Middle frontal gyrus (tissue), 1 donor: ENCODE measurements around the gene SLC24A1.
"Not testable (repeated sequence)": the region's sequence is repeated elsewhere in the genome, so short reads cannot be mapped to it uniquely, and the experiment has no call there.

Experiments
- DNase-seq: peaks from one replicate; pipeline ENCODE4 v3.0.0-alpha.2; 2015; ENCODE audit warnings: low spot score; ENCODE audit errors: extremely low spot score

Gene SLC24A1

DNA sequence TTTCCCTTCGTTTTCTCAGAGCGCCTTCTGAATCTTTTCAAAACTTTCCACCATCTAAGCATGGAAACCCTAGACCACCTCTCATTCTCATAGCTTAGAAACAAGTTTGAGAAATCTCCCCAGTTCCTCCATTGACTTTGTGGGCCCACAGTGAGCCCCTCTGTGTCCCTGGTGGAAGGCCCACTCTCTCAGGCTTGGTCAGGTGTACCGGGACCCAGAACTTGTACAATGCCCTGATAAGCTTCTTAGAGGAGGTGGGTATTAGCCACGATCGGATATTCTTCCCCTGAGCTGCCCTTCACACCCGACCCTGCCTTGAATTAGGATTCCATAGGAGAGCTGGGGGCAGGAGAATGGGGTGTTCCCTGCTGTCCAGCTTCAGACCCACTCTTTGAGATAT, at the start of gene SLC24A1:
TSS of gene SLC24A1 (plus strand) at position 301 of the 400 bp plus-strand sequence. CDS start 2,143 bp downstream, outside the sequence.
- no peak for DNase-seq

DNA sequence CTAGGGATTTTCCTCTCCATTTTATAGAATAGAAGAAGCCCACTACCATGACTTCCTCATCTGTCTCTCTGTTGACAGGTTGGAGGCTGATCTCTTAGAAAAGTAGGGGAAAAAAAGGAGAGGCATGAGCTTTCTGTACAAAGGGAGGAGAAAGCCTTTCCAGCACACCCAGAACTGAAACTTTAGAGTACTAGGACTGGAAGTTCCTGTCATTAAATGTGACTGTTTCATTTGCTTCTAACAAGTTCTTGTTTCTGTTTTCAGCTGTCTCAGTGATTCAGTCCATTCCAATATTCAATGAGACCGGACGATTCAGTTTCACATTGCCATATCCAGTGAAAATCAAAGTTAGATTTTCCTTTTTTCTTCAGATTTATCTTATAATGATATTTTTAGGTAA, 49.8 kb upstream of the SLC24A1 start:
- DNase-seq = no peak

DNA sequence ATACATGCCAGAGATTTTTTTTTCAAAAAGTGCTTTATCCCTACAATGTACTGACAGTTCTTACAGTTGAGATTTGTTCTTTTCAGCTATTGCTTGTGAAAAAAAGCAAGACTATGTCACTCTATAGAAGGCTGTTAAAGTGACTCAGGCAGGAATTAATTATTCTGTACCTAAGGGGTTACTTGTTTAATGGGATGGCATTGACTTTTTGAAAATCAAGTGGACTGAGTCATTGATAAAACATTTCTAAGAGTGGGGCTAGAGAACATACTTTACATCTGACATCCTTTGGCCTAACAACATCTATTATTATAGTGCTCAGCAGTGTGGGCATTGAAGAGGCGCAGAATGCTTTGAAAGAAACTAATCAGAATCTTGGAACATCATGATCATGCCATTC, 45.1 kb upstream of the SLC24A1 start:
- no peak for DNase-seq

DNA sequence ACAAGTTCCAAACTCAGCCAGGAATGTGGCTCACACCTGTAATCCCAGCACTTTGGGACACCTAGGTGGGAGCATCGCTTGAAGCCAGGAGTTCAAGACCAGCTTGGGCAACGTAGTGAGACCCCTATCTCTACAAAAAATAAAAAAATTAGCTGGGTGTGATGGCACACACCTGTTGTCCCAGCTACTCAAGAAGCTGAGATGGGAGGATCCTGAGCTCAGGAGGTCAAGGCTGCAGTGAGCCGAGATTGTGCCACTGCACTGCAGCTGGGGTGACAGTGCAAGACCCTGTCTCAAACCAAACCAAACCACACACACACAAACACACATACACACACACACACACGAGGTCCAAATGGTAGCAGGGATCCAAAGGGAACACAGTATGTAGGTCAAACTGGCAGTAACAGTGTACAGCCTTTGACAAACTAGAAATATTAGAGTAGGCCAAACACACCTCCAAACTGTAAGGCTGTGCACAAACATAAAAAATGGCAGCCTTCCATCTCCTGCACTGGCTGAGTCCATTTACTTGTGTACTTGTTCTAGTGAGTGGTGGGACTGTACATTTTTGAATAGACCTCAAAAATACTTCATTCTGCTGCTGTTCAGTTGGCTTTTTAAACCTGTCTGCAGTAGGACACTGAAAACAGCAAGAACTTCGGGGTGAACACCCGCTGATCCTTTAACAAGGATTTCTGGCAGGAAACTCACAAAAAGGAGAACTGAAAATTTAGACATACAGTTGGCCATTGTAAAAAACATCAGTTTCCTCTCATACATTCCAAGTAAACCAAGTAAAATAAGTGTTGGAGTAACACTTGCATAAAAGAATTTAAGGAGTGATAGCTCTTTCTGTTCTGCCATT, 44.4 kb upstream of the SLC24A1 start:
- no peak for DNase-seq

DNA sequence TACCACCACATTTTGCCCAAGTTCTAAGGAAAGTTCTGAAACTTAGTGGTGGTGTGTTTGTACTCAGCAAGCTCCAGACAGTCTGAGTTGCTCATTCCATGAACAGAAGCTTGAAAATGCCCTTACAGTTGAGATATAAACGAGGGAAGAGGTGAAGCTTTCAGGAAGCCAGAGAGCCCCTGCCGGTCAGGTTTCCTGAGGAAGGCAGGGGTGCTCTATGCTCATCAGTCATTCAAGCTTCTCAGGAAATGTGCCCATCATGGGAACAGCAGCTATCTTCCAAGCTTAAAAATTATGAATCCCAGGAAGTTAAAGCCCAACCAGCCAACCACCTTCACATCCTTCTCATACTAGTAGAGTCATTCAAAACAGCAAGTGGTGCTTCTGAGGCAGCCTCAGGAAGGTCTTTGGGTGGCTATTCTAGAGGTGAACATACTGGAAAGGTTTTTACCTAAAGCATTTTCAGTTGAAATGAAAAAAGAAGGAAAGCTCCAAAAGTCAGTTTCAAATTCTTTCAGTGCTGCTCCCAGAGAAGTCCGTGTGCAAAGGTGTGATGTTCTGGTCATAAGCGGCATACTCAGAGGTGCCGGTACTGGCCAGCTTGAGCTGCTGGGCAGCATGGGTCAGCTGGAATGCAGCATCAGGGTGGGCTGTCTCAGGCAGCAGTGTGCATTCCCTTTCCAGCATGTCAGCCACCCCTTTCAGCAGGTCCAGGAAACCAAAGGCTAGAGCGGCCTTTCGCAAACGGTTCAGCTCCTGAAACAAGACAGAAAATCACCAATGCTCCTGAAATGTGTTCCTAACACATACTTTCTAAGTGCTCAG, 42.6 kb upstream of the SLC24A1 start:
- DNase-seq = no peak

DNA sequence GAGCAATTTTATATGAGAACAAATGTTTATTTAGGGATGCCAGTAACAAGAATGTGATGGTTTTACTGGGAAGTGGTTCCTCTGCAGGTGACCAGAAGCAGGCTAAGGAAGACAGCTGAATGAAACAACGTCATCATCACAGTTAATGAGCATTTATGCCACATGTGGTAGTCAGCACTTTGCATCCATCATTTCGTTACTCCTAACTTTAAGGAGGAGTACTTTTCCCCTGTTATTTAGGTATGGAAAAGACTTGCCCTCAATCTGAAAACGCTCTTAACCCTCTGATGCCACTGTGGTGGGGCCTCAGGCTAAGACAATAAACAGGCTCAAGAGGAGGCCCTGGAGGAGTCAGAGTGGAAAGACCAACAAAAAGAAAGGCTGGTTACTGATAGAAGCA, 42.0 kb upstream of the SLC24A1 start:
- no peak for DNase-seq

DNA sequence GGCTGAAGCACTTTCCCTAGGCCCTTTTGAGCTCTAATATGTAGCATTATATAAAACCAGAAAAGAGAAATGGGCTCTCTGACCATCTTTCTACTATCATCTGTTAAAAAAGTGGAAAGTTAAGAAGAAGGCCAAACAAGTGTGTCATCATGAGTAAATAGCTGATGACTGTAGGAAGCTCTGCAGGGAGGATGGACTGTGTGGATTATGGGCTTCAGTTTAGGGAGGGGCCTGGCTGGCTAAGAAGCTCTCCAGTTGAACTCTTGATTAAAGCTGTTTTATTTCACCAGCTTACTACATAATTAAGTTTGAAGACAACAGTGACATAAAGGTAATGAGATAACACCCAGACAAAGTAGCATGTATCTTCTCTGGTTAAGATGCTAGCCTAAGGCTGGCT, 41.5 kb upstream of the SLC24A1 start:
- no peak for DNase-seq

DNA sequence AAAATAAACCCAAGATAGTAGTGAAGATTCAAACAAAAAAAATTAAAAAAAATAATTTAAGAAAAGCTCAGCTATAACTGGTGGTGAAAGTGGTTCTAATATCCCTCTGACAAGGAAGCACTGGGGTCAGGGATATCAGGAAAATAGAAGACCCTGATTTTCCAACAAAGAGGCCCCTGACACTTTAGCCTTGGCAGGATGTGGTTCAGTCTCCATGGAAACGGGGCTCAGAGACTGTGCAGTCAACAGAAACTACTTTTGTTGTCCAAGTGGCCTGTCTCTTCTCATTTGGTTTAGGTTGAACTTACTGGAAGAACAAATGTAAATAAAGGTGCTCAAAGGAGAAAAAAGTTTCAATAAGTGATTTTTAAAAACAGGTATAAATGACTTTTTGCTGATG, 38.0 kb upstream of the SLC24A1 start:
- DNase-seq = no peak

DNA sequence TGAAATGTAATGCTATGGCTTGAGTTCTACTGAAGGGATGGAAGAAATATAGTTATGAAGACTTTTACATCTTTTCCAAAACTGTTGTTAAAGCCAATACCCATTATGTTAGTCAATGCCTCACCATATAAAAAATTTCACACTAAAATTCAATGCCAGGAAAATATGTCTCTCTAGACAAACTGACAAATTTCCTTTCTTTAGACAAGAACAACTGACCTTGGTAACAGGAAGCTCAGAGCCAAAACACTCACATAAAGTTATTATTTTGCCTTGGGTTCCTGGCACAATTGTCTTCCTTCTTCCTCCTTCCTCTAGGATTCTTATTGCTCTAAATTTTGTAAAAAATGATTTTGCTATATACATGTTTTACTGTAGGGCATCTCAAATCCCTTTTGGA, 37.5 kb upstream of the SLC24A1 start:
- no peak for DNase-seq

DNA sequence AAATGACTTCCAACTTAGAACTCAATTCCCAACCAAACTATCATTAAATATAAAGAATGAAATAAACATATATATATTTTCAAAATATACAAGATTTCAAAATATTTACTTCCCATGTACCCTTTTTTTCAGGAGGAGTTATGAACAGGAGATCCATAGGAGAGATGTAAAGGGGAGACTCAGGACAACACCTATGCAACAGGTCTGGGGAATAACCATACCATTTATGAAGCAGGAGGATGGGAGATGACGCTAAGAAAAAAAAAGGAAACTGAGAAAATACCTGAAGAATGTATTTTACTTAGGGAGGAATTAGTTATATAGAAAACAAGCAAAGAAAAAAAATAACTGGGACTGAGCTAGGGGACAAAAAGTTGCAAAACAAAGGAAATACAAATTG, 34.6 kb upstream of the SLC24A1 start:
- no peak for DNase-seq

DNA sequence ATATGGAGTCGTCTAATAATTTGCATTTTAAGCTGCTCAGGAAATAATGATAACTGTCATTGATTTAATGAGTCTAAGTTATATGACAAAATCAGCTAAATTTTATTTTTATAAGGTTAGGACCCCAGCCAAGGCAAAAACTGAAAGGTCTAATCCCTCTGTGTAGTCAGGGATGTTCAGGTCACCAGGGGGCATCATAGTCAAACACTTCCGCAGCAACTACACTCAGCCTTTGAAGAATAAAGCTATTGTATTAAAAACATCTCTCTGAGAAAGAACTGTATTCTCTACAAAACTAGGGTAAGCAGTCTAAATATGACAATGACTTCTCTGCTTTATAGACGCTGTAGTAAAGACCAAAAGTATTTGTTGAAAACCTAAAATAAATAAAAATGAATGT, 25.8 kb upstream of the SLC24A1 start:
- DNase-seq = peak; percentile 36

DNA sequence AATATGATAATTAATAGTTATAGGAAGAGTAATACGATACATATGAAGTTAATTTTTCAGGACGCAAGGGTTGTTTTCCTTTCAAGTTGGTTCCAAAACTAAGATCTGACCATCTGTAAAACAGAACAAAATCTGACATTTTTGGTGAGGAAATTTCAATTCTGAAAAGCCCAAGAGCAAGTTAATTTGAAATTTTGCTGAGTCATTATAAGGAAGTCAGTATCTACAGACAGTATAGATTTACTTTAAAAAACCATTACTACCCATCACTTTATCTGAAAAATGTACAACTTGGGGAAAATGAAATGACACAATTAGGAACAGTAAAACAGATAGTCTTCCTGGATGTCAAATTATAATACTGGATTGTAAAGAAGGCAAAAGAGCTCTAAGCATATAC, 23.3 kb upstream of the SLC24A1 start:
- DNase-seq = no peak

DNA sequence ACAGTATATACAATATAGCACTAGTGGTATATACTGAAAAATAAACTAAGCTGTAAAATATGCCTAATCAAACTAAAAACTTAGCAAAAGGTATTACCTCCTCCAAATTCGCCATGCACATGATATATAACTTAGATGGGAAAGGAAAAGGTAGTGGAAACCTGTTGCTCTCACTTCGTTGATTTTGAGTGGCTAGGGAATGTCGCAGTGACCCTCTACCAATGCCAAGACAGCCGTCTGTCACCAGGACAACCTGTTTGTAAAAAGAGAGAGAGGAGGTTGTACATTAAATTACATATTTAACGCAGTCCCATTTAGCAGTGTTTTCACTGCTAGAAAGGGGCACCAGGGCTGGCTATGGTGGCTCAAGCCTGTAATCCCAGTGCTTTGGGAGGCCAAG, 22.1 kb upstream of the SLC24A1 start:
- DNase-seq = no peak

DNA sequence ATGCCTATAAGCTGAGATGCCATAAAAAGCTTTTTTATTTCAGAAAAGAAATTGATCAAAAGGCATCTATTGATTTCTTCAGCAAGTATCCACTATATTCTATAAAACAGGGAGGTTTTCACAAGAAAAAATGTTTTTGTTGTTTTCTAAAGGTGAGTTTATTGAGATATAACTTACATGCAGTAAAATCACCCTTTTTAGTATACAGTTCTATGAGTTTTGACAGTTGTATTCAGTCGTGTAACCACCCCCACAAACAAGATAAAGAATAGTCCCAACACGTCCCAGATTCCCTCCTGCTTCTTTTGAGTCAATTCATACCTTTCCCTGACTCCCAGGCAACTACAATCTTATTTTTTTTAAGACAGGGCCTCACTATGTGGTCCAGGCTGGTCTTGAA, 18.6 kb upstream of the SLC24A1 start:
- no peak for DNase-seq

DNA sequence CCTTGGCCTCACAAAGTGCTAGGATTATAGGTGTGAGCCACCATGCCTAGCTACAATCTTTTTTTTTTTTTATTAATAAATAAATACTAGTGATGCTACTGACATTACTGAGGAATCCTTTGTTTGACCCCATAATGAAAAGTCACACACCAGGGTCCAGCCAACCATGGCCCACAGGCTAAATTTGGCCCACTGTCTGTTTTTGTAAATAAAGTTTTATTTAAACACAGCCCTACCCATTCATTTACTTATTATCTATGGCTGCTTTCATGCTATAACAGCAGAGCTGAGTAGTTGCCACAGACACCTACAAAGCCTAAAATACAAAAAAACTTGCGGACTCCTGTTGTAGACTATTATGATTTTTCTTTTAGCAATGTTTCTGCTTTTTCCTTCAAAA, 18.2 kb upstream of the SLC24A1 start:
- DNase-seq = no peak

DNA sequence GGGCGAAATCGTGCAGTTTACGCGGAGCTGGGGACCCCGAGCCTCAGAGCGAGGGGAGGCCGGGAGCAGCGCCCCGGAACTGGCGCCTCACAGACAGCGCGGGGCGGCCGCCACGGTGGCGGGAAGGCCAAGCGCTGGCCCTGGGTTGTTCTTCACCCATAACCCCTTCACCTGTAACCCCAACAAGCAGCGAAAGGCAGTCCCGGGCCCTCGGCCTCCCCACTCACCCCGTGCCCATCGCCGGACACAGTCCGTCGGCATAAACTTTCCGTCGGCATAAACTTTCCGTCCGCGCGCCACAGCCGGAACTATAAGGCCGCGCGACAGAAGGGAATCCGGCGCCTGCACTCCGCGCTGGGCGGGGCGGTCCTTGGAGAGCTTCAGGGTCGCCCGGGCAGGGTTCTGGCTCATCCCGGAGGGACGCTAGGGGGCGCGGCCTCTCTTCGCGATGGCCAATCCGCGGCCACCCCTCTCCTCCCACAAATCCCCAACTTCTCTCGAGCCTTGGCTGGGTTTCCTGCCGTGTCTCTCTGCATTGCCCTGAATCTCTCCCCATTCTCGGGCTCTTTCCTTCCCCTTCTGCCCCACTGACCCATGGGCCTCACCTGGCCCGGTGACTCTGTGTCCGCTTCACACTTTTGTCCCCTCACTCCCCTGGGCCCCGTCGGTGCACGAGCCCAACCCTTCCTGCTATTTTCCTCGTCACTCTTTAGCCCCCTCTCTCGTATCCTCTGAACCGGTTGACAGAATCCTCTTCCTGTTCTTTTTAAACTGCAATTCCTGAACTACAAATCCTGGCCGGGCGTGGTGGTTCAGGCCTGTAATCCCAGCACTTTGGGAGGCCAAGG, 10.6 kb upstream of the SLC24A1 start, which contains the start of gene INTS14:
TSS of gene INTS14 (minus strand) at position 261 of the 848 bp plus-strand sequence. CDS start 3,751 bp downstream, outside the sequence.
- DNase-seq = peak; percentile 91

DNA sequence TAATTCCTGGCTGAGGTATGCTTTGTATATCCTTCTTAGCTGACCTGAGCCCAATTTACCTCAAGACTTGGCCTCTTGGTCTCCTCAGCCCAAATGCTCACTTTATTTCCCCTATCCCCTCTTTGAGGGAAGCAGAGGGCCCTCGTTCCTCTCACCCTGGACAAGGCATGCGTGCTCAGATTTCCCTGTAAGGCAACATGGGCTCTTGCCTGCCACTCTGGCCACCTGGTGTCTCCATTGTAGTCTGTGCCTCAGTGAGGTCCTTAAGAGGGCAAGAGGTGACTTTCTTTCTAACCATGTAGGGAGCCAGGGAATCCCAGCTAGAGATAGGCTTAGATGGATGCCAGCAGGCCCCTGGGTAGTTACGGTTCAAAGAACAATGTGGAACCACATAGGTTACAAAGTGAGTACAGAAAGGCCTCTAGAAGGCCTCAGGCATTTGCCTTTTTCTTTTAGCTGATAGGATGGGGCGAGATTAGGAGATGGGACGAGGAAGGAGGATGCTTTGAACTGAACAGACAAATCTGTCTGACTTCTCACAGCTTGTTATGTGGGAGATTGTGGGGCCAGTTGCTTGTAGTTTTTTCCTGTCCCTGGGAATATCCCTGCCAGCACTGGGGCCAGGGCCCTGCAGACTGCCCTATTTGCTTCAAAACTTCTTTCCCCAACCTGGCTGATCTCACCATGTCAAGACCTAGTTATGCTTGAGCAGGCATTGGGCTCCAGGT, 9.7 kb upstream of the SLC24A1 start:
- DNase-seq = no peak

DNA sequence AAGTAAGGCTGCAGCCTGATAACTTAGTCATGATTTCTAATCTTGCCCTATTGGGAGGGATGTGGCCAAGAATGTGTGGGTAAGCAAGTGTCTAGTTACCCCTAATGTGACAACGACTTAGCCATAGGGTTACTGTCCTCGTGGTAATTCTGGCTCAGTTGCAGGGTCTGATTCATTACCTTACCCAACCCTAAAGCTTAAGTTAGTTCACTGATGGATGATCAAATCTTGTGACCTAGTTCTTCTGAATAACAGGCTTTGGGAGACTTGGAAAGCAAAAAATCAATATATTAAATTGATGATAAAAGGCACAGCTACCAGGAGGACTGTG, 9.2 kb upstream of the SLC24A1 start:
- no peak for DNase-seq

DNA sequence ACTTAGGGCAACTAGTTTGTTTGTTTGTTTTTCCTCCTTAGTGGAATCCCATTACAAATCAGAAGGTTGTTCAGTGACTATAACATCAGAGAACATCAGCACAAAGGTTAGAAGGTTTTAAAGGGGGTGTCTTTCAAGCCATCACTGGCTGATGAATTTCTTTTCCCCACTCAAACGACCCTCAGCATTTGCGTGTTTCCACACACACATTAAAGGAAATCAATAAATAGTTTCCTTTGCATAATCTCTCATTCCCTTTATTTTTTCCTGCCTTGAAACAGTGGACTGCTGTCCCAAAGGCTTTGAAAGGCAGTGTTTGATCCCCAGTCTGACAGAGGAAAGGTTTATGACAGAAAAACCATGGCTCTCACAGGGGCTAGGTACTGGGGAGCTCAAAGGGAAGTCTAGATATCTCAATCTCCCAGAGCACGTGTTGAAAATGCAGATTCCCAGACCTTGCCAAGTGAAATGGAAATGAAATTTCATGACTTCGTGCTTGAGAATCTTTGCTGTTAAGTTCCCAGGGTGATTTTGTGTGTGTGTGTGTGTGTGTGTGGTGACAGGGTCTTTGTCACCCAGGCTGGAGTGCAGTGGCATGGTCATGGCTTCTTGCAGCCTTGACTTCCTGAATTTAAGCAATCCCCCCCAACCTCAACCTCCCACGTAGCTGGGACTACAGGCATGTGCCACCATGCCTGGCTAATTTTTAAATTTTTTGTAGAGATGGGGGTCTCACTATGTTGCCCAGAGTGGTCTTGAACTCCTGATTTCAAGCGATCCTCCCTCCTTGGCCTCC, 8.6 kb upstream of the SLC24A1 start:
- no peak for DNase-seq

DNA sequence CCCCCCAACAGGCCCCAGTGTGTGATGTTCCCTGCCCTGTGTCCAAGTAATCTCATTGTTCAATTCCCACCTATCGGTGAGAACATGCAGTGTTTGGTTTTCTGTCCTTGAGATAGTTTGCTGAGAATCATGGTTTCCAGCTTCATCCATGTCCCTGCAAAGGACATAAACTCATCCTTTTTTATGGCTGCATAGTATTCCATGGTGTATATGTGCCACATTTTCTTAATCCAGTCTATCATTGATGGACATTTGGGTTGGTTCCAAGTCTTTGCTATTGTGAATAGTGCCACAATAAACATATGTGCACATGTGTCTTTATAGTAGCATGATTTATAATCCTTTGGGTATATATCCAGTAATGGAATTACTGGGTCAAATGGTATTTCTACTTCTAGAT, 5.9 kb upstream of the SLC24A1 start:
- DNase-seq = not testable (repeated sequence)
